AG20443 (cell line): Measurements from ENCODE around the gene TOP3A.

Experiments used
- DNase-seq: peaks from one replicate; pipeline ENCODE4 v3.0.0; 2012; ENCODE audit warnings: low spot score, mixed read lengths

The TOP3A gene

DNA sequence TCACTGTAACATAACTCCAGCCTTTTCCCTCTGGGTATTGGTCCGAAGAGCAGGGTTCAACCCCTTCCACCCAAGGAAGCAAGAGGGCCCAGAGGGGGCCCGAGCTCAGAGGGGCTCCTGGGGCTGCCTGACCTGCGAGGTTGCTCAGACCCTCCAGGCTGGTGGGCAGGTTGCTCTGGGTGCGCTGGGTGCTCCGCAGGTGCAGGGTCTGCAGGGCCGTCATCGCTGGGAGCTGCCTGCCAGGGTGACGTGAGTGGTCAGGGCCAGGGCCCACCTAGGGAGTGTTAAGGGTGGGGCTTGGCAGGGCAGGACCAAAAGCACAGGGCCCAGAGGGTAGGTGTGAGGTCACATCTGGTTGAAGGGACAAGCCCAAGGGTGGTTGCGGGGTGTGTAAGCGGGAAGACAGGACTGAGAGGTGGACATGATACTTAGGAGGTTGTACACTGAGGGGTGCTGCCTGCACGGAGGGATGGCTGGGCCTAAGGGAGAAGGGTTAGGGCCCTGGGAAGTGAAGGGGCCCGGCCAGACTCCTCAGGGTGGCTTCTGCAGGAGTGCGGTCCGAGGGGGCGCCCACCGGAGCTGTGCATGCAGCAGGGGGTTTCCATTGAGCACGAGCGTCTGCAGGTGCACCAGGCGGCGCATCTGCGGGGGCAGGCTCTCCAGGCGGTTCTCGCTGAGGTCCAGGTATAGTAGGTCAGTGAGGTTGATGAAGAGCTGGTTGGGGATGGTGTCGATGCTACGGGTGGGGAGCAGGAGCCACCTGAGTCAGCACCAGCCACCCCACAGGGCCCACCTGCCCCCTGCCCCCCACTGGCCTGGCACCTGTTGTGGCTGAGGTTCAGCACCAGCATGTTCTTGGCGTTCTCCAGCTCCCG lies 60.6 kb downstream of the TOP3A start:
- no peak for DNase-seq

- no peak for DNase-seq
Observed at GRCh38 chr17:18253187-18253884, 61.5 kb downstream of the TOP3A start.

GRCh38 chr17:18252160-18252559 lies 62.6 kb downstream of the TOP3A start:
- DNase-seq: no peak

DNA sequence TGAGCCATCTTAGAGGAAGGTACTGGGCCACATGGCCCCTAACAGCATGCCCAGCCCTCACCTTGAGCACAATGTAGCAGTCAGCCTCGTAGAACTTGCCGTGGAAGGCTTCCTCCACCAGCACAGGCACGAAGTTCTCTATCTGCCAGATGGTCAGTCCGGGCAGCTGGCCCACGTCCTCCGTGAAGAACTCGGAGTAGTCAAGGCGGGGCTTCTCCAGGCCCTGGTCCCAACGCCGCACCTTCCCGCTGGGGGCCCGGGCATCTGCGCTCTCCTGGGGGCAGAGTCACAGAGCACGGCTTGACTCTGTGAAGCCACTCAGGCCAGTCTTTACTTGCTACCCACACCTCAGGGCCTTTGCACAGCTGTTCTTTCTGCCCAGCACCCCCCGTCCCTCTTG lies 63.6 kb downstream of the TOP3A start:
- DNase-seq: no peak

DNA sequence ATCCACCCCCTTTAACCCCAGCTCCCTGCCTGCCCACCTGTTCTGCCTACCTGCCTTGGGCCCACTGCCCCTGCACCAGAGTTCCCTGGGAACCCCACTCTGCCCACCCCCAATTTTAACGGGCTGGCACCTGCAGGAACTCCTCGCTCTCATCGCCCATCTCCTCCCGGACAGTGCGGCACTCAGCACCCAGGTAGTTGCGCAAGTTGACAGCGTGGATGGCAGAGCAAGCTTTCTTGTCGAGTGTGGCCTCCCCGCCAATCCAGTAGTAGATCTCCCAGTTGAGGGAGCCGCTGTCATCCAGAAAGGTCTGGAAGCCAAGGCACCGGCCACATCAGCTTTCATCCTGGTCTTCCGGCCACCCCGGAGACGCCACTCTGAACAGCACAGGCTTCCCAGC lies 64.1 kb downstream of the TOP3A start:
- no peak for DNase-seq

GRCh38 chr17:18250259-18250658 lies 64.5 kb downstream of the TOP3A start:
- DNase-seq: no peak

GRCh38 chr17:18248811-18249210 lies 66.0 kb downstream of the TOP3A start:
- no peak for DNase-seq

DNA sequence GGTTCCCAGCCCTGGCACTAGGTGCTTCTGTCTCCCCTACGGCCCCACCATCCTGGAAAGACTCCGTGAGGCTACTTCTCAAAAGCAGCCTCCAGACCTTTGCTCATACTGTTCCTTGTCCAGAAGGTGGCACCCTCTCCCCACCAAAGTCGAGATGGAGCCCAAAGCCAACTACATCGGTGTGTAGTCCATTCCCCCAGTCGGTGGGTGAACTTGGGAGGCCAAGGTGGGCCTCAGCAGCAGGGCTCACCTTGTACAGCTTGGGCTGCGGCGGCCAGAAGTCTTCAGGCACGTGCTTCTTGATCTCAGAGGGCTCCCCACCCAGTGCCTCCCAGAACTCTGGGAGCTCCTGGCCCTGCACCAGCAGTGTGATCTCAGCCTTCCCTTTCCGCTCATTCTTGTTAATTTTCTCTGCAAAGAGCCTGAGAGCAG lies 66.5 kb downstream of the TOP3A start:
- DNase-seq: peak; percentile 86

- no peak for DNase-seq
Observed at GRCh38 chr17:18247613-18248001, 67.2 kb downstream of the TOP3A start.

DNA sequence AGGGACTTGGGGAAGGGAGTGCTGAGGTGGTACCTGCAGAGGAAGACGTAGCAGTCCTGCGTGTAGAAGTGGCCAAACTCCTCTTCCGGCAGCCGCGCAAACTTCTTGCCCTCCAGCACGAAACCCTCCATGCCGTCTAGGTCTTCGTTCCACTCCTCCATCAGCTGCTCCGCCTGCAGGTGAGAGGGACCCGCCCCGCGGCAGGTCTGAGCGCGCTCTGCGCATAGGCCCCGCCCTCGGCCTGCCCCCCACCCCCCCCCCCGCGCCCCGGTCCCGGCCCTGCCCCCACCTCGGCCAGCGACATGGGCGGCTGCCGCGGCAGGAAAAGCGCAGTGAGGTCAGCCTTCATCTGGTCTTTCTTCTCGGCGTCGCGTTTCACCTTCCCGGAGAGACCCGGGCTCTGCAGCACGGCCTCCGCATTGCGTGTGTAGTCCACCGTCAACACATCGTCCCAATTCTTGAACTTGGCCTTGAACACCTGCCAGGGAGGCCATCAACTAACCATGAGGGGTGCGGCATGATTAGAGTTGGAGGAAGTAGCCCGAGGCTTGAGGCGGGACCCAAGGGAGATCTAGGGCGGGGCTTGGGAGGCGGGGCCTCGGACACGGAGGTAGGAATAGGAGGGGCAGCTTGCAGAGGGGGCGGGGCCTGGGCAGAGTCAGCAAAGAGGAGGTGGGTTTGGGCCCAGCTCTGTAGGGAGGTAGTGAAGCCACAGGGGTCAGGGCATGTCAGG lies 67.7 kb downstream of the TOP3A start:
- peak; percentile 62 for DNase-seq

GRCh38 chr17:18246109-18246725 lies 68.6 kb downstream of the TOP3A start:
- DNase-seq: no peak

- DNase-seq: no peak
Observed at GRCh38 chr17:18245038-18245776, 69.6 kb downstream of the TOP3A start.

DNA sequence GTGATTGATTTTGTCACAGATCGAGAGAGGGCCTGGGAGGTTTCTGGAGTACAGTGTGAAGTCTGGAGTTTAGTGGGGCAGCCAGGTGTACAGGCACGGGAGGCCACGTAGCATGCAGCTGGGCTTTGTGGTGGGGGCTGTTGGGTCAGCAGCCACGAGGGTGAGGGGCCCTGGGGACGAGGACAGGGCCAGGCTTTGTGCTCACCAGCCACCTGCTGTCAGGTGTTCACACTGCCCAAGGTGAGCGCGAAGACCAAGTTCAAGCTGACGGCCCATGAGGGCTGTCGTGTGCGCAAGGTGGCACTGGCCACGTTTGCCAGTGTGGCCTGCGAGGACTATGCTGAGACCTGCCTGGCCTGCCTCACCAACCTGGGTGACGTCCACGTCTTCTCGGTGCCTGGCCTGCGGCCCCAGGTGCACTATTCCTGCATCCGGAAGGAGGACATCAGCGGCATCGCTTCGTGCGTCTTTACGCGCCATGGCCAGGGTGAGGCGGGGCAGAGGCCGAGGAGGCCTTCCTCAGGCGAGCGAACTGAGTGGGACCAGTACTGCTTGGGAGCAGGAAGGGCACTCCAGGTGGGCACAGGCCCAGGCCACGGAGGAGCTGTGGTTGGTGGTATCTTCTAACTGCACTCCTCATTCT lies 73.4 kb downstream of the TOP3A start:
- no peak for DNase-seq

GRCh38 chr17:18240449-18240848 lies 74.3 kb downstream of the TOP3A start:
- DNase-seq: no peak

GRCh38 chr17:18238299-18238698 lies 76.5 kb downstream of the TOP3A start:
- no peak for DNase-seq

DNA sequence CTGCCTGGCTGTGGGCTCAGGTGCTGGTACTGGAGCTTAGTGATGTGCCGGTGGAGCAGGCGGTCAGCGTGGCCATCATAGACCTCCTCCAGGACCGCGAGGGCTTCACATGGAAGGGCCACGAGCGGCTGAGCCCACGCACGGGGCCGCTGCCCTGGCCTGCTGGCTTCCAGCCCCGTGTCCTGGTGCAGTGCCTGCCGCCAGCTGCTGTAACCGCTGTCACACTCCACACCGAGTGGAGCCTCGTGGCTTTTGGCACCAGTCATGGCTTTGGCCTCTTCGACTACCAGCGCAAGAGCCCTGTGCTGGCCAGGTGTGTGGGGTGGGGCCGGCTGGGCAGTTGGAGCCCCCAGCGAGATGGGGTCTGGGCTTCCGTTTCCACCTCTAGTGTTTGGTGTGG lies 77.3 kb downstream of the TOP3A start:
- DNase-seq: no peak

DNA sequence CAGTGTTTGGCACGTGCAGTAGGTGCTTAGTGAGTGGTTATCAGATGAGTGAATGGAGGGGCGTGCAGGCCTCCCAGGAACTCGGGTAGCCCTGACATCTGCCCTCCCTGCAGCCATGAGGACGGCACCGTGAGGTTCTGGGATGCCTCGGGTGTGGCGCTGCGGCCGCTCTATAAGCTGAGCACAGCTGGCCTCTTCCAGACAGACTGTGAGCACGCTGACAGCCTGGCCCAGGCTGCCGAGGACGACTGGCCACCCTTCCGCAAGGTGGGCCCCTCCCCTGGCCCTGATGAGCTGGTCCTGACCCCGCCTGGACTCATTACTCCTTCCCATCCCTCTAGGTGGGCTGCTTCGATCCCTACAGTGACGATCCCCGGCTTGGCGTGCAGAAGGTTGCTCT lies 78.3 kb downstream of the TOP3A start:
- DNase-seq: no peak

DNA sequence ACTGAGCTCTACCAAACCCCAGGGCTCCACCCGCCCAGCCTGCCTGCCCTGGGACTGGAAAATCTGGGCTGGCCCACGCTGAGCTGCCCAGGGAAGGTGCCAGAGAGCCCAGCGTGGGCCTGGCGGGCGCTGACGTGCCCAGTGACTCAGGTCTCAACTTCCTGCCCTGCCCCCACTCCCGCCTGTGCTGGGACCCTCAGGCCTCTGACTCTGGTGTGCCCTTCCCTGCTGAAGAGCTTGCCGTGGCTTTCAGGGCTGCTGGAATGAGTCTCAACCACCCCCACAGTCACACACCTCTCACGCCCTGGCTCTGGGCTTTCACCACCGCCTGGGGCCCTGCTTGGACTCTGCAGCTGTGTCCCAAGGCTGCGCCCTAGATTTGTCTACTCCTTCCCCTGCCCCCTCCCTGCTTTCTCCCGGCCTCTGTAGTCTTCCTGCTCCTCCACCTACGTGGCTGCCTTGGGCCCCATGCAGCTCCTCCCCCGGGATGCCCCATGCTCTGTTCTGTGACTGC lies 79.0 kb downstream of the TOP3A start:
- peak; percentile 48 for DNase-seq

DNA sequence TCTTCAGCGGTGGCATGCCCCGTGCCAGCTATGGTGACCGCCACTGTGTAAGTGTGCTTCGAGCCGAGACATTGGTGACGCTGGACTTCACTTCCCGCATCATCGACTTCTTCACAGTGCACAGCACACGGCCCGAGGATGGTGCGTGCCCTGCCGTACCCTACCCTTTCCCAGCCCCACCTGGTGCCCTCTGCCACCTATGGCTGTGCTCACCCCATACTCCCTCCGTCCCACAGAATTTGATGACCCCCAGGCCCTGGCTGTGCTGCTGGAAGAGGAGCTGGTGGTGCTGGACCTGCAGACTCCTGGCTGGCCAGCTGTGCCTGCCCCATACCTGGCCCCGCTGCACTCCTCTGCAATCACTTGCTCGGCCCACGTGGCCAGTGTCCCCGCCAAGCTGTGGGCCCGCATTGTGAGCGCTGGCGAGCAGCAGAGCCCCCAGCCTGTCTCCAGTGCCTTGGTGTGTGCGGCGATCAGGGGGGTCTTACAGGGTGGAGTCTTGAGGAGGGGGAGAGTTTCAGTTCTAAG lies 79.9 kb downstream of the TOP3A start:
- no peak for DNase-seq

DNA sequence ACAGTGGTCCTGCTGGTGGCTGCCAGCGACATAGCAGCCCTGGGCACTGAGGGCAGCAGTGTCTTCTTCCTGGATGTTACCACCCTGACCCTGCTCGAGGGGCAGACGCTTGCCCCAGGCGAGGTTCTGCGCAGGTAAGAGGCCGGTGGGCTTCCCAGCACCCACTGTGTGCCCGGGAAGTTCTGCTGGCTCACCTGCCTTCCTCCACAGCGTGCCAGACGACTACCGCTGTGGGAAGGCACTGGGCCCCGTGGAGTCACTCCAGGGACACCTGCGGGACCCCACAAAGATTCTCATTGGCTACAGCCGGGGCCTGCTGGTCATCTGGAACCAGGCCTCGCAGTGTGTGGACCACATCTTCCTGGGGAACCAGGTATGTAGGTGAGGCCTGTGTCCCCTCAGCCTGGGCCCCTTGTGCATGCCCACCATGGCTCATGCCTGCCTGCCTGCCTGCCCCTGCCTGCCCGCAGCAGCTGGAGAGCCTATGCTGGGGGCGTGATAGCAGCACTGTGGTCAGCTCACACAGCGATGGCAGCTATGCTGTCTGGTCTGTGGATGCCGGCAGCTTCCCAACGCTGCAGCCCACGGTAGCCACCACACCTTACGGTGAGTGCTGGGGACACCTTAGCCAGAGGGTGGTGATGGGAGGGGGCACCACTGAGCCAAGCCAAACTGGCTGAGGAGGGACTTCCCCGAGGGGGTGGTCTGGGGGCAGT lies 80.8 kb downstream of the TOP3A start:
- no peak for DNase-seq
